GM21360 (cell line): Measurements from ENCODE around the gene UNC5B.

Source experiments
- ATAC-seq: cut with Tn5 transposase; IDR thresholded peaks from one replicate; pipeline ENCODE4 v1.9.1; 2021; ENCODE audit warnings: mild to moderate bottlenecking, moderate library complexity; ENCODE audit not compliant: unreplicated experiment

Gene UNC5B

GRCh38 chr10:71280216-71280615 lies 67.8 kb downstream of the UNC5B start:
- ATAC-seq: no peak

- ATAC-seq: no peak
These were observed 68.5 kb downstream of the UNC5B start for GRCh38 chr10:71280825-71281224.

GRCh38 chr10:71281646-71282322 lies 69.4 kb downstream of the UNC5B start:
- no peak for ATAC-seq

- ATAC-seq: no peak
These were observed 69.9 kb downstream of the UNC5B start for GRCh38 chr10:71282323-71282680.

- no peak for ATAC-seq
These were observed 71.0 kb downstream of the UNC5B start for GRCh38 chr10:71283410-71283809.

- no peak for ATAC-seq
These were observed 71.5 kb downstream of the UNC5B start for GRCh38 chr10:71283876-71284275.

GRCh38 chr10:71284544-71285179 lies 72.3 kb downstream of the UNC5B start:
- no peak for ATAC-seq

GRCh38 chr10:71285180-71285545 lies 72.8 kb downstream of the UNC5B start:
- ATAC-seq: no peak

GRCh38 chr10:71285986-71286385 lies 73.6 kb downstream of the UNC5B start:
- no peak for ATAC-seq

GRCh38 chr10:71286521-71287294 lies 74.3 kb downstream of the UNC5B start:
- ATAC-seq: no peak

GRCh38 chr10:71287456-71287855 lies 75.1 kb downstream of the UNC5B start:
- ATAC-seq: no peak

- no peak for ATAC-seq
These were observed 76.1 kb downstream of the UNC5B start for GRCh38 chr10:71288461-71288860.

- no peak for ATAC-seq
These were observed 77.2 kb downstream of the UNC5B start for GRCh38 chr10:71289421-71290130.

GRCh38 chr10:71290331-71290730 lies 78.0 kb downstream of the UNC5B start:
- ATAC-seq: no peak

GRCh38 chr10:71290806-71291527 lies 78.6 kb downstream of the UNC5B start:
- ATAC-seq: no peak

- ATAC-seq: no peak
These were observed 79.1 kb downstream of the UNC5B start for GRCh38 chr10:71291528-71291900.

- ATAC-seq: no peak
These were observed 80.5 kb downstream of the UNC5B start for GRCh38 chr10:71292624-71293445.

- no peak for ATAC-seq
These were observed 81.2 kb downstream of the UNC5B start for GRCh38 chr10:71293446-71294084.

- no peak for ATAC-seq
These were observed 81.8 kb downstream of the UNC5B start for GRCh38 chr10:71294091-71294561.
